Vagina (tissue), 2 donors: Measurements from ENCODE around the gene WWP2. TPM values are rescaled to one million over a fixed set of nuclear protein-coding genes. Genes with fewer than 3 reads are reported as not detected.

Experiments used
- DNase-seq, 2 donors: peaks; one replicate each; pipeline ENCODE4 v3.0.0-alpha.2; 2017; ENCODE audit errors: extremely low spot score in 2 of 2
- H3K27ac ChIP-seq: fragments of 200-600 bp; sonication (generic); one replicate; pipeline ENCODE4 v1.5.1; 2019
- H3K27me3 ChIP-seq: fragments of 200-600 bp; sonication (generic); one replicate; pipeline ENCODE4 v1.5.1; 2019
- H3K36me3 ChIP-seq, 2 donors: fragments of 200-600 bp; sonication (generic); one replicate each; pipeline ENCODE4 v1.5.1; 2017 to 2019
- H3K4me1 ChIP-seq: fragments of 200-600 bp; sonication (generic); one replicate; pipeline ENCODE4 v1.5.1; 2019
- H3K4me3 ChIP-seq, 2 donors: fragments of 200-600 bp; sonication (generic); 1 replicate in 1 of 2; 2 replicates in 1 of 2; pipeline ENCODE4 v1.5.1; 2016 to 2019
- H3K9me3 ChIP-seq: fragments of 200-600 bp; sonication (generic); one replicate; pipeline ENCODE4 v1.5.1; 2019
- POLR2A ChIP-seq, 2 donors: fragments of 450-650 bp; IDR thresholded peaks; one replicate each; pipeline ENCODE4 v1.6.1; 2017; ENCODE audit warnings: antibody characterized with exemption in 2 of 2, mild to moderate bottlenecking in 2 of 2, moderate library complexity in 2 of 2
- POLR2AphosphoS5 ChIP-seq, 2 donors: sonication (generic); formaldehyde crosslinking; IDR thresholded peaks; one replicate each; pipeline ENCODE4 v1.9.0; 2017; ENCODE audit warnings: antibody characterized with exemption in 2 of 2, mild to moderate bottlenecking in 2 of 2, low read depth in 1 of 2; ENCODE audit not compliant: insufficient read depth in 1 of 2
- intact Hi-C: fragments of 100-400 bp; cut with DNase I; formaldehyde crosslinking; loops from one replicate; pipeline ENCODE4 v1.15.1; 2023
- total RNA-seq: library from RNA; depleted of rRNA; stranded (reverse); fragments of >200 nt; gene quantifications from one replicate; pipeline ENCODE4 v1.2.3, GENCODE V29; 2016
- TF ChIP-seq, protein P1 (sequence below), 3 experiments: fragments of 450-650 bp in 2 of 3; fragments of 200-600 bp in 1 of 3; sonication (generic) in 1 of 3; IDR thresholded peaks; one replicate each; pipeline ENCODE4 v1.5.1; 2017 to 2019; ENCODE audit warnings: antibody characterized with exemption in 3 of 3, mild to moderate bottlenecking in 2 of 3, moderate library complexity in 2 of 3

The WWP2 gene
- total RNA-seq, 1 donor from 2014 or later = 26.0 TPM

DNA sequence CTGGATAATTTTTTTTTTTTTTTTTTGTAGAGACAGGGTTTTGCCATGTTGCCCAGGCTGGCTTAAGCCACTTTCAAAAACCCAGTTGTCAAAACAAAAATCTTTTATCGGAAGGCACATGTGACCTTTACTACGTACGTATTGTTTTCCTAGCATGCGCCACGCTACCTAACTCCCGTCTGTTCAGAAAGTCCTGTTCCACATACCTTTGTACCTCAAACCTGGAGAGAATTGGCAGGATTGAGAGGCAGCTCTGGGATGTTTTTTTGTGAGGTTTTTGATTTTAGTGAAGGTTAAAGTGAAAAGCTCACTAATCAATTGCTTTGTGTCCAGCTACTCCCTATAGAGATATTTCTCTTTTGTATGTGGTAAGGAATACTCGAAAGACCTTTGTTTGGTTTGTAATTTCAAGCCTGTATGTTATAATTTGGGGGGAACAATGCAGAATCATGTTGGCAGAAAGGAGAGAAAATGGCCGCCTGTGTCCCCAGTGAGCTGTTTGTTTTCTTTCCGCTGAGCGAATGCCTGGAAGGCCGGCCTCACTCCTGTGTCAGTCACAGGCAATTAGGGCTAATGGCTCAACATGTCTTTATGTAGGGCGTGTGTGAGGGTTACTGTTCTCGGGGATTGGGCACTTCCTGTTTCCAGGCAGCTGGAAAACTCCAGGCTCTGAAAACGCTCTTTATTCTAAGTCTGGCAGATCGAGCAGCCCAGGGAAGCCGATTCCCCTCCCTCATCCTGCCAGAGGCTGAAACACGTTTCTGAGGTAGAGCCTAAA is 128.2 kb downstream of the WWP2 start:
- no peaks in the 10 kb centered on the region for H3K27me3 ChIP-seq
- no peak for DNase-seq
- H3K4me3 ChIP-seq = peak overlapping the region in 1 of 2 donors; percentile 2
- peaks cover 16% of the 10 kb centered on the region for H3K4me1 ChIP-seq
- peaks cover 0 to 20% of the 10 kb centered on the region in 2 donors for H3K36me3 ChIP-seq
- no peaks in the 10 kb centered on the region for H3K9me3 ChIP-seq
- intact Hi-C loops = no loop called here
- H3K27ac ChIP-seq = peak overlapping the region; percentile 89
- TF ChIP-seq POLR2AphosphoS5 (IDR thresholded peaks at IDR 0.05; ENCODE audit: insufficient read depth in 1 of 2, low read depth in 1 of 2) (peak; percentile 27 to 87), POLR2A (IDR thresholded peaks at IDR 0.05) (no peak)

DNA sequence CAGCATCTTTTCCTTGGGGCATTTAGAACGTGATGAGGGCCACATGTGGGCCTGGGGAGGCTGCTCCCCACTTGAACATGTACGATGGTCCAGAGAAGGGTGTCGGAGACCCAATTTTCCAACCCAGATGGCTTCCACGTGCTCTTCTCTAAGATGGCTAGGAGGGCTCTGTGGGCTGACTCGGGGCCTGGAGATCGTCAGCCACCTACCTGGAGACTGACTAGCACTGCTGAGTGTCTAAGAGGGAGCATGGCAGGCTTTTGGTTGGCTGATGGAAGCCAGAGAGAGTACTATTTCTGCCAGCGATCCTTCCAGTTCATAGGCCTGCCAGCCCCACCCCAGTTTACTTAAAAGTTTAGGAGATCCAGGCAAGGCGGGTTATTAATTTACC is 128.8 kb downstream of the WWP2 start:
- Histone ChIP-seq H3K4me1 (peaks cover 16% of the 10 kb centered on the region), H3K27ac (peak overlapping the region; percentile 89), H3K36me3 (peaks cover 0 to 20% of the 10 kb centered on the region in 2 donors), H3K4me3 (peak overlapping the region in 1 of 2 donors; percentile 2), H3K9me3 (no peaks in the 10 kb centered on the region), H3K27me3 (no peaks in the 10 kb centered on the region)
- intact Hi-C loops = no loop called here
- TF ChIP-seq POLR2A (IDR thresholded peaks at IDR 0.05) (no peak), POLR2AphosphoS5 (IDR thresholded peaks at IDR 0.05; ENCODE audit: insufficient read depth in 1 of 2, low read depth in 1 of 2) (no peak)
- TF ChIP-seq, protein P1, sequence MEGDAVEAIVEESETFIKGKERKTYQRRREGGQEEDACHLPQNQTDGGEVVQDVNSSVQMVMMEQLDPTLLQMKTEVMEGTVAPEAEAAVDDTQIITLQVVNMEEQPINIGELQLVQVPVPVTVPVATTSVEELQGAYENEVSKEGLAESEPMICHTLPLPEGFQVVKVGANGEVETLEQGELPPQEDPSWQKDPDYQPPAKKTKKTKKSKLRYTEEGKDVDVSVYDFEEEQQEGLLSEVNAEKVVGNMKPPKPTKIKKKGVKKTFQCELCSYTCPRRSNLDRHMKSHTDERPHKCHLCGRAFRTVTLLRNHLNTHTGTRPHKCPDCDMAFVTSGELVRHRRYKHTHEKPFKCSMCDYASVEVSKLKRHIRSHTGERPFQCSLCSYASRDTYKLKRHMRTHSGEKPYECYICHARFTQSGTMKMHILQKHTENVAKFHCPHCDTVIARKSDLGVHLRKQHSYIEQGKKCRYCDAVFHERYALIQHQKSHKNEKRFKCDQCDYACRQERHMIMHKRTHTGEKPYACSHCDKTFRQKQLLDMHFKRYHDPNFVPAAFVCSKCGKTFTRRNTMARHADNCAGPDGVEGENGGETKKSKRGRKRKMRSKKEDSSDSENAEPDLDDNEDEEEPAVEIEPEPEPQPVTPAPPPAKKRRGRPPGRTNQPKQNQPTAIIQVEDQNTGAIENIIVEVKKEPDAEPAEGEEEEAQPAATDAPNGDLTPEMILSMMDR (IDR thresholded peaks at IDR 0.05) = no peak
- no peak for DNase-seq

DNA sequence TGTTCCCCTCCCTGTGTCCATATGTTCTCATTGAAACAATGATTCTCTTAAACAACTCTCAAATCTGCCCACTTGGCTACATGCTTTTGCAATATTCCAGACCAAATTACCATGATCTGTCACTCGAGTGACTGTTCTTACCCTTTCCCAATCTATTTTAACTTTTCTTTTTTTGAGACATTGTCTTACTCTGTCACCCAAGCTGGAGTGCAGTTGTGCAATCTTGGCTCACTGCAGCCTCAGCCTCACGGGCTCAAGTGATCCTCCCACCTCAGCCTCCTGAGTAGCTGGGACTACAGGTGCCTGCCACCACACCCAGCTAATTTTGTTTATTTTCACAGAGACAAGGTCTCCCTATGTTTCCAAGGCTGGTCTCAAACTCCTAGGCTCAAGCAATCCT is 130.2 kb downstream of the WWP2 start:
- TF ChIP-seq, protein P1 (IDR thresholded peaks at IDR 0.05) = no peak
- TF ChIP-seq POLR2AphosphoS5 (IDR thresholded peaks at IDR 0.05; ENCODE audit: insufficient read depth in 1 of 2, low read depth in 1 of 2) = no peak
- no peak for TF ChIP-seq POLR2A (IDR thresholded peaks at IDR 0.05)
- no peaks in the 10 kb centered on the region for H3K27me3 ChIP-seq
- no peak overlapping the region for H3K27ac ChIP-seq
- DNase-seq = no peak
- peaks cover 16% of the 10 kb centered on the region for H3K4me1 ChIP-seq
- intact Hi-C loops = no loop called here
- H3K9me3 ChIP-seq = no peaks in the 10 kb centered on the region
- H3K4me3 ChIP-seq = no peak overlapping the region
- peaks cover 0 to 22% of the 10 kb centered on the region in 2 donors for H3K36me3 ChIP-seq

DNA sequence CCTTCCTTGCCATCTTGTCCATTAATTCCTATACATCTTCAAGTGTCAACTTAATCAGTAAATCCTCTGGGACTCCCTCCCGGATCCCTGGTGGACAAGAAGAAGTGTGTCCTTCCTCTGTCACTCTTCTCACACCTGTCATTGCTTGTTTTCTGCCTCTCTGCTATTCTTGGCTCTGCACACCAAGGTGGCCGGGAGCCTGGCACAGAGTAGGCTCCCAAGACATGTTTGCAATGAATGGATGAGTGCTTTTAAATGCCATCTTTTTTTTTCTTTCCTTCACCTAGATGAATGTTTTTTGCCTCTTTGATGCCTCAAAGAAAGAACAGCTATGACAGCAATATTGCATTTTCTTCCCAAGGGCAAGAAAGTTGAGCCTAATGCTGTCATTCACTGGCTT is 131.0 kb downstream of the WWP2 start:
- no peak for DNase-seq
- Histone ChIP-seq H3K4me1 (peaks cover 16% of the 10 kb centered on the region), H3K27ac (no peak overlapping the region), H3K4me3 (no peak overlapping the region), H3K27me3 (no peaks in the 10 kb centered on the region), H3K36me3 (peaks cover 0 to 21% of the 10 kb centered on the region in 2 donors), H3K9me3 (no peaks in the 10 kb centered on the region)
- TF ChIP-seq POLR2AphosphoS5 (IDR thresholded peaks at IDR 0.05; ENCODE audit: insufficient read depth in 1 of 2, low read depth in 1 of 2) (no peak), POLR2A (IDR thresholded peaks at IDR 0.05) (no peak)
- TF ChIP-seq, protein P1 (IDR thresholded peaks at IDR 0.05) = no peak
- intact Hi-C loops = no loop called here

DNA sequence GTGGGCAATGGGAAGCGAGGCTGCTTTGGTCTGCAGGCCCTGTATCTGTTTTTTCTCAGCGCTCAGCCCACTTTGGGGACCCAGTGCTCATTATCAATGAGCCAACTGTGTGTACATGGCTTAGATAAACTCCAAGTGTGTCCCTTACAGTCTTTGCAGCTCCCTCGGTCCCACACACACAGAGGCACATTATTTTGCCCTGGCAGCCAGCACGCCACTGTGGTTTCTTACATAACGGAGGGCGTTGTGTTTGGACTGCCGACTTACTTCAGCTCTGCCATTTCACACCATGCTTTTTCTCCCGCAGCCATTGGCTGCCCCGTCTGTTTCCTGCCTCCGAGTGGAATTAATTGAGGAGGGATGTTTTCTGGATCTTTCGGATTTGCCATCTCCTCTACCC is 132.5 kb downstream of the WWP2 start:
- DNase-seq = no peak
- peaks cover 0 to 5% of the 10 kb centered on the region in 2 donors for H3K36me3 ChIP-seq
- no peaks in the 10 kb centered on the region for H3K27me3 ChIP-seq
- TF ChIP-seq POLR2A (IDR thresholded peaks at IDR 0.05) = no peak
- no peak for TF ChIP-seq POLR2AphosphoS5 (IDR thresholded peaks at IDR 0.05; ENCODE audit: insufficient read depth in 1 of 2, low read depth in 1 of 2)
- TF ChIP-seq, protein P1 (IDR thresholded peaks at IDR 0.05) = no peak
- H3K4me1 ChIP-seq = peaks cover 13% of the 10 kb centered on the region
- H3K9me3 ChIP-seq = no peaks in the 10 kb centered on the region
- no peak overlapping the region for H3K4me3 ChIP-seq
- intact Hi-C loops = no loop called here
- no peak overlapping the region for H3K27ac ChIP-seq
